Fibroblast of the aortic adventitia (primary cell): Measurements from ENCODE around the gene PTPRZ1. TPM values are rescaled to one million over a fixed set of nuclear protein-coding genes. Genes with fewer than 3 reads are reported as not detected.
A peak's percentile ranks its signal among the peaks of the same experiment; 100 is the strongest.

Experiments
- DNase-seq: peaks from one replicate; pipeline ENCODE4 v3.0.0-alpha.2; 2010; ENCODE audit warnings: low read depth
- H3K4me3 ChIP-seq: 2 replicates; pipeline ENCODE4 v1.5.1; 2011; ENCODE audit warnings: low read depth, mild to moderate bottlenecking, control low read depth, low read length, moderate library complexity
- total RNA-seq: library from RNA; depleted of rRNA; stranded (reverse); fragments of >200 nt; gene quantifications from 2 replicates; pipeline ENCODE4 v1.2.3, GENCODE V29; 2012; ENCODE audit warnings: low replicate concordance
- TF ChIP-seq, protein P1 (sequence below): IDR thresholded peaks from 2 replicates; pipeline ENCODE4 v1.5.1; 2011; ENCODE audit warnings: mild to moderate bottlenecking, low read length, control low read depth, inconsistent platforms; ENCODE audit not compliant: insufficient read depth

PTPRZ1 gene
- total RNA-seq, 1 donor, result 0.72 TPM

DNA sequence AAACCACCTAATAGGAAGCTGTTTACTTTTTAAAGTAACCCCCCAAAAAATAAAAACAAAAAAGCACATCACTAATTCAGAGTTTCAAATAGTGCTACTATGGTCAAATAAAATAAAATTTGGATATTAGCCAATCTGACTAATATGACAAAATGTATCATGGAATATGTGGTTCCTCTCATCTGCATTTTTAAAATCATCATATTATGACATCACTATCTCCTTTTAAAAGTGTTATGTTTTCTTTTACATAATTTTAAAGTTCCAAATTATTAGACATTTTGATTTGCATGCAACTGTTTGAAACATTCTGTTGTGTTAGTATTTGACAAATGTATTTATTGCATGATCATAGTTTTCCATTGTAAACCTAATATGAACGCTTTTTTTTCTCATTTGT lies 160.7 kb downstream of the PTPRZ1 start:
- DNase-seq, result no peak
- TF ChIP-seq, protein P1, sequence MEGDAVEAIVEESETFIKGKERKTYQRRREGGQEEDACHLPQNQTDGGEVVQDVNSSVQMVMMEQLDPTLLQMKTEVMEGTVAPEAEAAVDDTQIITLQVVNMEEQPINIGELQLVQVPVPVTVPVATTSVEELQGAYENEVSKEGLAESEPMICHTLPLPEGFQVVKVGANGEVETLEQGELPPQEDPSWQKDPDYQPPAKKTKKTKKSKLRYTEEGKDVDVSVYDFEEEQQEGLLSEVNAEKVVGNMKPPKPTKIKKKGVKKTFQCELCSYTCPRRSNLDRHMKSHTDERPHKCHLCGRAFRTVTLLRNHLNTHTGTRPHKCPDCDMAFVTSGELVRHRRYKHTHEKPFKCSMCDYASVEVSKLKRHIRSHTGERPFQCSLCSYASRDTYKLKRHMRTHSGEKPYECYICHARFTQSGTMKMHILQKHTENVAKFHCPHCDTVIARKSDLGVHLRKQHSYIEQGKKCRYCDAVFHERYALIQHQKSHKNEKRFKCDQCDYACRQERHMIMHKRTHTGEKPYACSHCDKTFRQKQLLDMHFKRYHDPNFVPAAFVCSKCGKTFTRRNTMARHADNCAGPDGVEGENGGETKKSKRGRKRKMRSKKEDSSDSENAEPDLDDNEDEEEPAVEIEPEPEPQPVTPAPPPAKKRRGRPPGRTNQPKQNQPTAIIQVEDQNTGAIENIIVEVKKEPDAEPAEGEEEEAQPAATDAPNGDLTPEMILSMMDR, result no peak
- H3K4me3 ChIP-seq, result no peak overlapping the region

DNA sequence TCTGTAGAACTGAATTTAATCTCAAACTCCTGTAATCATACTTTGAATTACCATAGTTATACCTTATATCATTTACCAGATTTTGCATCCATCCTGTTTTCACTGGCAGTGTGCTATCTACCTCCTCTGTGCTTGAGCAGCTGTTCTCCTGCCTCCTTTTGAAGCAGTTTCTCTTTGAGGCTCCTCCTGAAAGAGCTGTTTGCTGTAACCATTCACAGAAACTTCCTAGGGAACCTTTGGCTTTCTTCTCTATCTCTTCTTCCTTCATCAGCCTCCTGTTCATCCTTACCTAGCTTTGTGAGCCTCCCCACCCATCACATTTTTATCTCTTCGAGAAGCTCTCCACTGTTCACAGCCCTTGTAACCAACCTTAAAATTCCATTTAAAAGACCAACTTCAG lies 162.9 kb downstream of the PTPRZ1 start:
- no peak for DNase-seq

DNA sequence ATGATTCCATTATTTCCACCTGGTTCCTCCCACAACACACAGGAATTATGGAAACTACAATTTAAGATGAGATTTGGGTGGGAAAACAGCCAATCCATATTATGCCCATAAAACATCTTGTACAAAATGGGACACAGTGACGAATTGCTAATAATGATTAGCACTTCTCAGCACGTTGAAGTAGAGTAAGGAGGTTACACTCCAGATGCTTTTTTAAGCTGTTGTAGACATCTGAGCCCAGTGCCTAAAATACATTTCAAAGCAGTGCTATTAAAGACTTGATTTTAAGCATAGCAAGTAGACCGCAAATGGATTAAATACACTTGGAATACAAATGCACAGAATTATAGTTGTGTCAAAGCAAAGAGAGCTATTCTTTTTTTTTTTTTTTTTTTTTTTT lies 165.2 kb downstream of the PTPRZ1 start:
- TF ChIP-seq, protein P1, result no peak
- DNase-seq, result no peak
- no peak overlapping the region for H3K4me3 ChIP-seq

More for the DNA sequence above, 162.9 kb downstream of the PTPRZ1 start:
- no peak overlapping the region for H3K4me3 ChIP-seq
- TF ChIP-seq, protein P1, result no peak

DNA sequence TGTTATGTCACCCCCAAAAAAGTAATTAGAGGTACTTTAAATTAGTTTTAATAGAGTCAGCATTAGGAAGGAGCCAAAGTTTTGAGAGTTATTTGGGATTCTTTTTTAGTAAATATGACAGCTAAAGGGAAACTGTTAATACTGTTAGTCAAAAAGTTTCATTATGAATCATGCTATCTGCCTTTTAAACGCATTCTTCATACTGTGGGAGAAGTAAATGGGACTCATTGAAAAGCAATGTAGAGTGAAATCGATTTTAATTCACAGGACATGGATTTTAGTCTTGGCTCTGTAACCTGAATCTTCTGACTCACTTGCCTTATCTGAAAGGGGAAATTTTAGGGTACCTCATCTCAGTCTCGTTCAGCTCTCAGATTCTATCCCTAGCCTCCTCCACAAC lies 165.9 kb downstream of the PTPRZ1 start:
- TF ChIP-seq, protein P1, result no peak
- peak; percentile 3 for DNase-seq
- H3K4me3 ChIP-seq, result no peak overlapping the region

DNA sequence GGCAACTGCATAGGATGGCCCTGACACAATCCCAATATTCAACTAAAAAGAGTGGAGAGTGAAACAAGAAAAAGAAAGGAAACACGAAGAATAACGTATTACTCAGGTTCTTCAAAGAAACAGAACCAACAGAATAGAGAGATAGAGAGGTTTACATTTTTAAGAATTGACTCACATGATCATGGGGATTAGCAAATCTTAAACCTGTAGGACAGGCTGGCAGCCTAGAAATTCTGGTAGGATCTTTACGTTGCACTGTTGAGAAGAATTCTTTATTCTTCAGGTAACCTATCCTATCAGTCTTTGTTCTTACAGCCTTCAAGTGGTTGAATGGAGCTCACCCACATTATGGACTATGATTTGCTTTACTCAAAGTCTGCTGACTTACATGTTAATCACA lies 167.2 kb downstream of the PTPRZ1 start:
- no peak overlapping the region for H3K4me3 ChIP-seq
- TF ChIP-seq, protein P1, result no peak
- no peak for DNase-seq

DNA sequence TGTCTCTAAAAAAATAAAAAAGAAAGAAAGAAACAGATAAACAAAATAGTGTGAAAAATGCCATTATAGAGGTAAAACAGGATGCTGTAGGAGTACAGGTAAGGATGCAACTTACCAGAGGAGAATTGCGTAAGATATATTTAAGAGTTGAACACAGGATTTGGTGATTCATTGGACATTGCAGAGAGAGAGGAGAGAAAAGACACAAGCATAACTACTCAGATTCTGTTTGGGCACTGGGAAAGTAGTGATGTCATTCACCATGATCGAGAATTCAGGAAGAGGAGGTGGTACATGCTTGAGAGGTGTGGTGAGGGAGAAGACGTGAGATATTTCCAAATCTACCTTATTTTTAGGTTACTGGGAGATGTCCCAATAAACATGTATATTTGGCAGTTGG lies 173.4 kb downstream of the PTPRZ1 start:
- TF ChIP-seq, protein P1, result no peak
- no peak overlapping the region for H3K4me3 ChIP-seq
- DNase-seq, result no peak

DNA sequence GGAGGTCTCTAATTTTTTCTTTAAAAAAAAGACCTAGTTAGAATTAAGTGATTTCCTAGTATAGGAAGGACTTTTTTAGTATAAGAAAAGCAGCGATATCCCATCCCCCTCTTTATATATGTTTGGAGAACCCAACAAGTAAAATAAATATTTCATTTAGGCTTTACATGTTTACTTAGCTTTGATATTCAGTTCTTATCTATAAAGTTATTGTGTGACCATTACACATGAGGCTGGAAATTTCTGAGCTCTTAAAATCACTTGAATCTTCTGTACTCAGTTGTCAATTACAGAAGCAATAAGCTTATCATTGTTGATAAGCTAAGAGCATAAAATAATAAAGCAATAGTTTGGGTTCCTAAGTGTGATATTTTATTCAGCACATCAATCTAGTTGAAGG lies 181.4 kb downstream of the PTPRZ1 start:
- TF ChIP-seq, protein P1, result no peak
- no peak overlapping the region for H3K4me3 ChIP-seq
- DNase-seq, result no peak
